ENCODE data around the gene LEMD1.

LEMD1 gene

GRCh38 chr1:205421798-205422197 lies at the start of gene LEMD1:
TSS of gene LEMD1 (minus strand) at chr1:205422056. CDS start at chr1:205420536, 1,520 bp downstream.
- no peak within 1 kb of the TSS for H3K9ac ChIP-seq
- TF ChIP-seq CTCF (conservative IDR thresholded peaks at IDR 0.05; ENCODE audit: low read depth, low read length): no peak
- no peaks in the 10 kb centered on the region for H3K4me1 ChIP-seq (ENCODE audit: low read depth, poor library complexity, severe bottlenecking)
- no peaks in the 10 kb centered on the region for H3K27me3 ChIP-seq (ENCODE audit: insufficient read depth, low read depth)
- H3K4me3 ChIP-seq (IDR thresholded peaks at IDR 0.05; ENCODE audit: insufficient read depth, low read depth, low read length): no peak within 1 kb of the TSS
- H3K36me3 ChIP-seq (ENCODE audit: insufficient read depth): no peaks in the 10 kb centered on the region
- no peak within 1 kb of the TSS for H3K4me2 ChIP-seq
- no peaks in the 10 kb centered on the region for H3K79me2 ChIP-seq (ENCODE audit: insufficient read depth, low read depth)
- no peak within 1 kb of the TSS for H3K27ac ChIP-seq
- no peak within 1 kb of the TSS for H2AFZ ChIP-seq (ENCODE audit: low read depth)
- no peaks in the 10 kb centered on the region for H4K20me1 ChIP-seq (ENCODE audit: insufficient read depth)

- no peaks in the 10 kb centered on the region for H3K79me2 ChIP-seq (ENCODE audit: insufficient read depth, low read depth)
- H3K4me2 ChIP-seq: no peak overlapping the region
- no peaks in the 10 kb centered on the region for H3K36me3 ChIP-seq (ENCODE audit: insufficient read depth)
- H3K27me3 ChIP-seq (ENCODE audit: insufficient read depth, low read depth): peaks cover 4% of the 10 kb centered on the region
- H3K4me1 ChIP-seq (ENCODE audit: low read depth, poor library complexity, severe bottlenecking): no peaks in the 10 kb centered on the region
- TF ChIP-seq CTCF (conservative IDR thresholded peaks at IDR 0.05; ENCODE audit: low read depth, low read length): no peak
- no peaks in the 10 kb centered on the region for H4K20me1 ChIP-seq (ENCODE audit: insufficient read depth)
- H2AFZ ChIP-seq (ENCODE audit: low read depth): no peak overlapping the region
- H3K9ac ChIP-seq: no peak overlapping the region
- no peak overlapping the region for H3K27ac ChIP-seq
- no peak overlapping the region for H3K4me3 ChIP-seq (IDR thresholded peaks at IDR 0.05; ENCODE audit: insufficient read depth, low read depth, low read length)
Observed at GRCh38 chr1:205470131-205470530, 48.3 kb upstream of the LEMD1 start.

GRCh38 chr1:205466595-205467220 lies 44.9 kb upstream of the LEMD1 start:
- Histone ChIP-seq H3K36me3 (ENCODE audit: insufficient read depth) (no peaks in the 10 kb centered on the region), H3K9ac (no peak overlapping the region), H2AFZ (ENCODE audit: low read depth) (no peak overlapping the region), H3K4me1 (ENCODE audit: low read depth, poor library complexity, severe bottlenecking) (no peaks in the 10 kb centered on the region), H3K27me3 (ENCODE audit: insufficient read depth, low read depth) (peaks cover 16% of the 10 kb centered on the region), H3K79me2 (ENCODE audit: insufficient read depth, low read depth) (no peaks in the 10 kb centered on the region), H3K4me2 (no peak overlapping the region), H4K20me1 (ENCODE audit: insufficient read depth) (no peaks in the 10 kb centered on the region), H3K27ac (no peak overlapping the region), H3K4me3 (IDR thresholded peaks at IDR 0.05; ENCODE audit: insufficient read depth, low read depth, low read length) (no peak overlapping the region)
- TF ChIP-seq CTCF (conservative IDR thresholded peaks at IDR 0.05; ENCODE audit: low read depth, low read length): no peak

GRCh38 chr1:205465392-205465791 lies 43.5 kb upstream of the LEMD1 start:
- no peaks in the 10 kb centered on the region for H3K36me3 ChIP-seq (ENCODE audit: insufficient read depth)
- no peak overlapping the region for H3K9ac ChIP-seq
- no peaks in the 10 kb centered on the region for H3K4me1 ChIP-seq (ENCODE audit: low read depth, poor library complexity, severe bottlenecking)
- no peak for TF ChIP-seq CTCF (conservative IDR thresholded peaks at IDR 0.05; ENCODE audit: low read depth, low read length)
- H3K79me2 ChIP-seq (ENCODE audit: insufficient read depth, low read depth): no peaks in the 10 kb centered on the region
- no peaks in the 10 kb centered on the region for H4K20me1 ChIP-seq (ENCODE audit: insufficient read depth)
- no peak overlapping the region for H2AFZ ChIP-seq (ENCODE audit: low read depth)
- H3K4me2 ChIP-seq: no peak overlapping the region
- peaks cover 22% of the 10 kb centered on the region for H3K27me3 ChIP-seq (ENCODE audit: insufficient read depth, low read depth)
- H3K27ac ChIP-seq: no peak overlapping the region
- H3K4me3 ChIP-seq (IDR thresholded peaks at IDR 0.05; ENCODE audit: insufficient read depth, low read depth, low read length): no peak overlapping the region

All from KMS-11 (cell line).